Endothelial cell of umbilical vein (primary cell): ENCODE data around the gene SOCS3.

Experiments used
- EZH2 ChIP-seq: IDR thresholded peaks from 2 replicates; pipeline ENCODE4 v1.6.1; 2012; ENCODE audit warnings: borderline replicate concordance, low read depth, mild to moderate bottlenecking, moderate library complexity, low read length, inconsistent platforms; ENCODE audit not compliant: severe bottlenecking
- FOS ChIP-seq: IDR thresholded peaks from 2 replicates; pipeline ENCODE4 v1.6.1; 2011; ENCODE audit warnings: mild to moderate bottlenecking, low read length, moderate library complexity, borderline replicate concordance; ENCODE audit not compliant: insufficient read depth
- JUN ChIP-seq: IDR thresholded peaks from 2 replicates; pipeline ENCODE4 v1.6.1; 2011; ENCODE audit warnings: borderline replicate concordance, low read depth; ENCODE audit not compliant: insufficient read length, insufficient read depth
- MYC ChIP-seq: IDR thresholded peaks from one replicate; pipeline ENCODE4 v1.6.1; 2011; ENCODE audit warnings: mild to moderate bottlenecking, low read depth, low read length
- POLR2A ChIP-seq: IDR thresholded peaks from 2 replicates; pipeline ENCODE4 v1.6.1; 2012; ENCODE audit warnings: low read depth, mild to moderate bottlenecking, control low read depth, low read length
- POLR2AphosphoS5 ChIP-seq: IDR thresholded peaks from 2 replicates; pipeline ENCODE4 v1.6.1; 2012; ENCODE audit warnings: low read depth, mild to moderate bottlenecking, control low read depth, low read length, moderate library complexity; ENCODE audit not compliant: insufficient read depth
- TF ChIP-seq, protein P1 (sequence below), 2 donors: IDR thresholded peaks; 1 replicate in 1 of 2; 2 replicates in 1 of 2; pipeline ENCODE4 v1.5.1; 2011; ENCODE audit warnings: low read length in 2 of 2, mild to moderate bottlenecking in 2 of 2, moderate library complexity in 2 of 2, control low read depth in 1 of 2, inconsistent platforms in 1 of 2, low read depth in 1 of 2; ENCODE audit not compliant: insufficient read depth in 1 of 2; ENCODE audit errors: extremely low read depth in 1 of 2
- TF ChIP-seq, protein P2 (sequence below): IDR thresholded peaks from 2 replicates; pipeline ENCODE4 v1.6.1; 2011; ENCODE audit not compliant: insufficient read depth, insufficient read length

DNA sequence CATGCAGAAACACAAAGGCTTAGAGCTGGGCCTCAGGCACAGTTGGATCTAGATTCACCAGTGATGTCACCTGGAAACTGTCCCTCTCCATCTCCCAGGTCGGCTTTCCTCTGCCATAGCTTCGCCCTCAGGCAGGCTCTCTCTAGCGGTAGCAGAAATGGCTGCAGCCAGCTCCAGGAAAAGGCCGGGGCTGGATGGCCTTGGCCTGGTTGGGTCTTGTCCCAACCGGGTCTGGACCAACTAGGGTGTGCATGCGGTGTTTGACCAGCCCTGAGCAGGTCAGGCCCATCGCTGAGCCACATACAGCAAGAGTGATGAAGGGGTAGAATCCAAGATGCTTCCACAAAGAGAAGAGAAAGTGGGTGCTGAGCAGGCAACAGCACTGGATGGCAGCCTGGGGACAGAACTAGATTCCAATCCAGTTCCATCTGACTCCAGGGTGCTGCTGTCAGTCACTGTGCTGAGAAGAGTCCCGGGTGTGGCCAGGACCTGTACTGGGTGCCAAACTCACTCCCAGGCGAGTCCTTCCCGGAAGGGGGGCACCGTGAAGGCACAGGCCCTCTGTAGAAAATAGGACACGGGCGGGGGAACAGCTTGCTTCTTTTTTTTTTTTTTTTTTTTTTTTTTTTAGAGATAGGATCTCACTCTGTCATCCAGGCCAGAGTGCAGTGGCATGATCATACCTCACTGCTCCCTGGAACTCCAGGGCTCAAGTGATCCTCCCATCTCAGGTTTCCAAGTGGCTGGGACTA is 51.8 kb downstream of the SOCS3 start:
- TF ChIP-seq POLR2AphosphoS5, result no peak
- TF ChIP-seq POLR2A, result no peak
- TF ChIP-seq, protein P1, sequence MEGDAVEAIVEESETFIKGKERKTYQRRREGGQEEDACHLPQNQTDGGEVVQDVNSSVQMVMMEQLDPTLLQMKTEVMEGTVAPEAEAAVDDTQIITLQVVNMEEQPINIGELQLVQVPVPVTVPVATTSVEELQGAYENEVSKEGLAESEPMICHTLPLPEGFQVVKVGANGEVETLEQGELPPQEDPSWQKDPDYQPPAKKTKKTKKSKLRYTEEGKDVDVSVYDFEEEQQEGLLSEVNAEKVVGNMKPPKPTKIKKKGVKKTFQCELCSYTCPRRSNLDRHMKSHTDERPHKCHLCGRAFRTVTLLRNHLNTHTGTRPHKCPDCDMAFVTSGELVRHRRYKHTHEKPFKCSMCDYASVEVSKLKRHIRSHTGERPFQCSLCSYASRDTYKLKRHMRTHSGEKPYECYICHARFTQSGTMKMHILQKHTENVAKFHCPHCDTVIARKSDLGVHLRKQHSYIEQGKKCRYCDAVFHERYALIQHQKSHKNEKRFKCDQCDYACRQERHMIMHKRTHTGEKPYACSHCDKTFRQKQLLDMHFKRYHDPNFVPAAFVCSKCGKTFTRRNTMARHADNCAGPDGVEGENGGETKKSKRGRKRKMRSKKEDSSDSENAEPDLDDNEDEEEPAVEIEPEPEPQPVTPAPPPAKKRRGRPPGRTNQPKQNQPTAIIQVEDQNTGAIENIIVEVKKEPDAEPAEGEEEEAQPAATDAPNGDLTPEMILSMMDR (IDR thresholded peaks at IDR 0.05; ENCODE audit: extremely low read depth in 1 of 2, insufficient read depth in 1 of 2, low read depth in 1 of 2, low read length in 2 of 2), result no peak
- TF ChIP-seq EZH2, result no peak
- TF ChIP-seq, protein P2, sequence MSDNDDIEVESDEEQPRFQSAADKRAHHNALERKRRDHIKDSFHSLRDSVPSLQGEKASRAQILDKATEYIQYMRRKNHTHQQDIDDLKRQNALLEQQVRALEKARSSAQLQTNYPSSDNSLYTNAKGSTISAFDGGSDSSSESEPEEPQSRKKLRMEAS, result no peak
- TF ChIP-seq MYC, result no peak
- no peak for TF ChIP-seq FOS
- TF ChIP-seq JUN, result no peak
